Loucy (cell line): Measurements from ENCODE around the gene BACE1.

Experiments used
- CTCF ChIP-seq: fragments of 200-600 bp; sonication (generic); conservative IDR thresholded peaks from 2 replicates; pipeline ENCODE4 v1.5.1; 2014; ENCODE audit warnings: mild to moderate bottlenecking, antibody characterized with exemption, low read length
- EZH2phosphoT487 ChIP-seq: fragments of 200-600 bp; IDR thresholded peaks from 2 replicates; pipeline ENCODE4 v1.6.1; 2018; ENCODE audit warnings: antibody characterized with exemption, mild to moderate bottlenecking, moderate library complexity, borderline replicate concordance

GRCh38 chr11:117328375-117329010 lies 12.4 kb upstream of the BACE1 start:
- TF ChIP-seq CTCF, result no peak
- TF ChIP-seq EZH2phosphoT487, result no peak
